ENCODE measurements around the gene CCR2.

CCR2 gene

DNA sequence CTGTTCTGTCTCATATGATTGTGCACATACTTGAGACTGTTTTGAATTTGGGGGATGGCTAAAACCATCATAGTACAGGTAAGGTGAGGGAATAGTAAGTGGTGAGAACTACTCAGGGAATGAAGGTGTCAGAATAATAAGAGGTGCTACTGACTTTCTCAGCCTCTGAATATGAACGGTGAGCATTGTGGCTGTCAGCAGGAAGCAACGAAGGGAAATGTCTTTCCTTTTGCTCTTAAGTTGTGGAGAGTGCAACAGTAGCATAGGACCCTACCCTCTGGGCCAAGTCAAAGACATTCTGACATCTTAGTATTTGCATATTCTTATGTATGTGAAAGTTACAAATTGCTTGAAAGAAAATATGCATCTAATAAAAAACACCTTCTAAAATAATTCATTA, 21.9 kb downstream of the CCR2 start:
- H2AFZ ChIP-seq (ENCODE audit: low read depth, low read length), result no peak overlapping the region
- no peak overlapping the region for H3K4me2 ChIP-seq (ENCODE audit: low read length)
- no peak for TF ChIP-seq EZH2phosphoT487 (IDR thresholded peaks at IDR 0.05; ENCODE audit: low read depth)
- TF ChIP-seq, protein P1, sequence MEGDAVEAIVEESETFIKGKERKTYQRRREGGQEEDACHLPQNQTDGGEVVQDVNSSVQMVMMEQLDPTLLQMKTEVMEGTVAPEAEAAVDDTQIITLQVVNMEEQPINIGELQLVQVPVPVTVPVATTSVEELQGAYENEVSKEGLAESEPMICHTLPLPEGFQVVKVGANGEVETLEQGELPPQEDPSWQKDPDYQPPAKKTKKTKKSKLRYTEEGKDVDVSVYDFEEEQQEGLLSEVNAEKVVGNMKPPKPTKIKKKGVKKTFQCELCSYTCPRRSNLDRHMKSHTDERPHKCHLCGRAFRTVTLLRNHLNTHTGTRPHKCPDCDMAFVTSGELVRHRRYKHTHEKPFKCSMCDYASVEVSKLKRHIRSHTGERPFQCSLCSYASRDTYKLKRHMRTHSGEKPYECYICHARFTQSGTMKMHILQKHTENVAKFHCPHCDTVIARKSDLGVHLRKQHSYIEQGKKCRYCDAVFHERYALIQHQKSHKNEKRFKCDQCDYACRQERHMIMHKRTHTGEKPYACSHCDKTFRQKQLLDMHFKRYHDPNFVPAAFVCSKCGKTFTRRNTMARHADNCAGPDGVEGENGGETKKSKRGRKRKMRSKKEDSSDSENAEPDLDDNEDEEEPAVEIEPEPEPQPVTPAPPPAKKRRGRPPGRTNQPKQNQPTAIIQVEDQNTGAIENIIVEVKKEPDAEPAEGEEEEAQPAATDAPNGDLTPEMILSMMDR (IDR thresholded peaks at IDR 0.05; ENCODE audit: low read depth, low read length), result no peak
- H3K27ac ChIP-seq (ENCODE audit: low read length), result no peak overlapping the region
- H3K36me3 ChIP-seq (replicated peaks; ENCODE audit: low read depth, low read length), result no peaks in the 10 kb centered on the region
- H3K4me1 ChIP-seq (ENCODE audit: low read length), result peaks cover 25% of the 10 kb centered on the region
- no peaks in the 10 kb centered on the region for H3K9me3 ChIP-seq (ENCODE audit: insufficient read depth, low read length)
- H3K9ac ChIP-seq (ENCODE audit: low read length), result no peak overlapping the region
- no peaks in the 10 kb centered on the region; the same call in 1 of the 2 replicates for H4K20me1 ChIP-seq (ENCODE audit: insufficient read depth, low read length)
- peaks cover 56% of the 10 kb centered on the region for H3K27me3 ChIP-seq (ENCODE audit: low read depth, low read length)
- H3K4me3 ChIP-seq (ENCODE audit: low read length), result no peak overlapping the region
- no peaks in the 10 kb centered on the region for H3K79me2 ChIP-seq (ENCODE audit: low read length)

DNA sequence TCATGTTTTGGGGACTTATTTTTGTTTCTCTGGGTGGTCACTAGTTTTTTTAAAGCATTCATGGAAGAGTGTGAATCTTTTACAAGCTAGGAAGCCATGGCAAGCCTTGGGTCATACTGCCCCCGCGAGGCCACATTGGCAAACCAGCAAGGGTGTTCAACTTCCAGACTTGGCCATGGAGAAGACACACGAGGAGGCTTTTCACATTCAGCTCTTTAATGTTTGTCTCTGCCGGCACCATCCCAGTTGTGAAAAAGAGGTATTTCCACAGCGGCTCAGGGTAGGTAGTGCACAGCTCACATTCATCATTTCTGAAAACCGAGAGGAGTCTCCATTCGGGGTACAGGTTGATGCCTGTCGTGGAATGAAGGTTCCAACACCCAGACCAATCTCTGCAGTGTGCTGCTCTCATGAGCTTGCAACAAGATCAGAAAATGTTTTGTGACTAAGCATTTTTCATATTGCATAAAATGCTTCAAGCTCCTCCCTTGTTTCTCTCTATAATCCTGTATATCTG, 24.6 kb downstream of the CCR2 start:
- peaks cover 40% of the 10 kb centered on the region for H3K27me3 ChIP-seq (ENCODE audit: low read depth, low read length)
- peaks cover 26% of the 10 kb centered on the region for H3K4me1 ChIP-seq (ENCODE audit: low read length)
- H3K4me3 ChIP-seq (ENCODE audit: low read length), result no peak overlapping the region
- H3K9me3 ChIP-seq (ENCODE audit: insufficient read depth, low read length), result no peaks in the 10 kb centered on the region
- H4K20me1 ChIP-seq (ENCODE audit: insufficient read depth, low read length), result no peaks in the 10 kb centered on the region; the same call in 1 of the 2 replicates
- no peak overlapping the region for H3K9ac ChIP-seq (ENCODE audit: low read length)
- no peak overlapping the region for H2AFZ ChIP-seq (ENCODE audit: low read depth, low read length)
- H3K4me2 ChIP-seq (ENCODE audit: low read length), result peak overlapping the region; percentile 42
- H3K27ac ChIP-seq (ENCODE audit: low read length), result no peak overlapping the region
- H3K36me3 ChIP-seq (replicated peaks; ENCODE audit: low read depth, low read length), result no peaks in the 10 kb centered on the region
- H3K79me2 ChIP-seq (ENCODE audit: low read length), result no peaks in the 10 kb centered on the region
- TF ChIP-seq EZH2phosphoT487 (IDR thresholded peaks at IDR 0.05; ENCODE audit: low read depth), result no peak
- TF ChIP-seq, protein P1 (IDR thresholded peaks at IDR 0.05; ENCODE audit: low read depth, low read length), result peak; percentile 98

DNA sequence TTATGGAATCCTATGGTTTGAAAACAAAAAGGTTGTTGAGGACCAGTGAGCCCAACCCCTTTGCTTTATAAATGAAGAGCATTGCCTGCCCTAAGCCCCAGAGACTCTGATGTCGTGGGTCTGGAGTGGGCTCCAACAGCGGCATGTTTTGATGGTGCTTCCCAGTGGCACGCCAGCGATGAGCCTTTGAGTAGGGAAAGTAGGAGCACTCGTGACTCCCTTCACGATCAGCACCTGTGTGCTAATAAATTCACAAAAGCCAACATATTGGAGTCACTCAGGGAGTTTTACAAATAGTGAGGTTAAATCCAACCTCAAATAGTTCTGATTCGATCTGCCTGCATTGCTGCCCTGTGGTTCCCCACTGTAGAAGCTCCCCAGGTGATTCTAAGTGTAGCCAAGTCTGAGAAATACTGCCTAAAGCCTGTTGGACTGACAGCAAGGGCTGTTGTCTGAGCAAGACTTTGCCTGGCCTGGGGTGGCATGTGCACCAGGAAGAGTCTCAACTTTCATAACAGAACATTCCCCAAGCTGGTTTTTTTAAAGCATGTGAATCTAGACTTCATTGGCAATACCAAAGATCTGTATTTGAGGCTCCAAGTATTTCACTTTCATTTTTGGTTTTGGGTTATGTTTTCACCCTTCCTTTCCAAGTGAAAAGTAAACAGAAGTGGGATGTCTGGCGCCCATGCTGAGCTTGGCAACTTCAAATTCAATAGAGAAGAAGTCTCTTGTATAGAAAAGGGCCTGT, 26.7 kb downstream of the CCR2 start:
- no peak for TF ChIP-seq EZH2phosphoT487 (IDR thresholded peaks at IDR 0.05; ENCODE audit: low read depth)
- TF ChIP-seq, protein P1 (IDR thresholded peaks at IDR 0.05; ENCODE audit: low read depth, low read length), result no peak
- Histone ChIP-seq H3K4me3 (ENCODE audit: low read length) (peak overlapping the region; percentile 37), H3K27me3 (ENCODE audit: low read depth, low read length) (peaks cover 18% of the 10 kb centered on the region), H3K4me1 (ENCODE audit: low read length) (peaks cover 36% of the 10 kb centered on the region), H3K79me2 (ENCODE audit: low read length) (no peaks in the 10 kb centered on the region), H2AFZ (ENCODE audit: low read depth, low read length) (peak overlapping the region; percentile 43), H3K4me2 (ENCODE audit: low read length) (peak overlapping the region; percentile 65), H4K20me1 (ENCODE audit: insufficient read depth, low read length) (no peaks in the 10 kb centered on the region), H3K36me3 (replicated peaks; ENCODE audit: low read depth, low read length) (no peaks in the 10 kb centered on the region), H3K27ac (ENCODE audit: low read length) (no peak overlapping the region), H3K9ac (ENCODE audit: low read length) (no peak overlapping the region; the same call in 1 of the 2 replicates), H3K9me3 (ENCODE audit: insufficient read depth, low read length) (no peaks in the 10 kb centered on the region)

DNA sequence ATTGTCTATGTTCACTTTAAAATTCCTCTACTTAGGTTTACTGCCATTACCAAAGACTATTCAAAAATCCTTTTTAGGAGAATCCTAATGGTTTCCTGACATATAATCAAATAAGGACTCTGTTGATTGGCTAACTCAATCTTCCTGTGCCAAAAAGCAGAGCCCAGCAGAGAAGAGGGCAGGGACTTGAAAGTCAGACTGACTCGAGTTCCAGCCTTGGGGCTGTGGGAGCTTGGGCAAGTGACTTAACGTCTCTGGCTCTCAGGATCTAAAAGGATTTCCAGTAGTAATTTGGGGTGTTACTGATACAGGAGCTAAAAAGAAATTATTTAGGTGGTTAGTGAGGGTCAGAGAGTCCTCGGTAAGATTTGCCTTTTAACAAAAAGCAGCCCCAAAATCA, 27.7 kb downstream of the CCR2 start:
- no peak overlapping the region for H3K4me3 ChIP-seq (ENCODE audit: low read length)
- H3K9ac ChIP-seq (ENCODE audit: low read length), result no peak overlapping the region
- peaks cover 36% of the 10 kb centered on the region for H3K4me1 ChIP-seq (ENCODE audit: low read length)
- H2AFZ ChIP-seq (ENCODE audit: low read depth, low read length), result no peak overlapping the region
- H3K27me3 ChIP-seq (ENCODE audit: low read depth, low read length), result peaks cover 9% of the 10 kb centered on the region
- TF ChIP-seq, protein P1 (IDR thresholded peaks at IDR 0.05; ENCODE audit: low read depth, low read length), result no peak
- no peak for TF ChIP-seq EZH2phosphoT487 (IDR thresholded peaks at IDR 0.05; ENCODE audit: low read depth)
- H3K4me2 ChIP-seq (ENCODE audit: low read length), result no peak overlapping the region
- no peaks in the 10 kb centered on the region for H3K79me2 ChIP-seq (ENCODE audit: low read length)
- H3K27ac ChIP-seq (ENCODE audit: low read length), result no peak overlapping the region
- H3K9me3 ChIP-seq (ENCODE audit: insufficient read depth, low read length), result no peaks in the 10 kb centered on the region
- no peaks in the 10 kb centered on the region for H3K36me3 ChIP-seq (replicated peaks; ENCODE audit: low read depth, low read length)
- no peaks in the 10 kb centered on the region for H4K20me1 ChIP-seq (ENCODE audit: insufficient read depth, low read length)

All from OCI-LY3 (cell line).